Erythroblast (primary cell): Measurements from ENCODE around the gene GTF2F2.

Experiments used
- DNase-seq, 2 experiments: peaks; one replicate each; lab custom pipeline; 2025; lab: John Stamatoyannopoulos, UW
- GATA1 ChIP-seq: IDR thresholded peaks from 2 replicates; pipeline ENCODE4 v1.6.1; 2011; ENCODE audit warnings: low read depth, mild to moderate bottlenecking, control low read depth, low read length, moderate library complexity
- POLR2A ChIP-seq: IDR thresholded peaks from 2 replicates; pipeline ENCODE4 v1.6.1; 2011; ENCODE audit warnings: mild to moderate bottlenecking, low read length

GTF2F2 gene

GRCh38 chr13:45108716-45109101 lies 11.6 kb upstream of the GTF2F2 start:
- TF ChIP-seq POLR2A (no peak), GATA1 (no peak)
- no peak for DNase-seq

GRCh38 chr13:45109102-45109720 lies 11.1 kb upstream of the GTF2F2 start:
- DNase-seq: no peak
- no peak for TF ChIP-seq GATA1
- no peak for TF ChIP-seq POLR2A

GRCh38 chr13:45113233-45114224 lies 6.8 kb upstream of the GTF2F2 start:
- DNase-seq: no peak
- TF ChIP-seq GATA1 (no peak), POLR2A (no peak)

- TF ChIP-seq POLR2A: no peak
- no peak for TF ChIP-seq GATA1
- DNase-seq: peak; percentile 48 to 56
These were observed 780 bp upstream of the GTF2F2 start for GRCh38 chr13:45119469-45119990.

GRCh38 chr13:45120967-45121831 lies 889 bp downstream of the GTF2F2 start:
- no peak for TF ChIP-seq POLR2A
- TF ChIP-seq GATA1: no peak
- peak; percentile 67 to 70 for DNase-seq

- peak; percentile 47 to 80 for DNase-seq
- TF ChIP-seq POLR2A (no peak), GATA1 (no peak)
These were observed 2.6 kb downstream of the GTF2F2 start for GRCh38 chr13:45122941-45123340.

- TF ChIP-seq POLR2A (no peak), GATA1 (no peak)
- DNase-seq: no peak
These were observed 12.2 kb downstream of the GTF2F2 start for GRCh38 chr13:45132369-45133064.

GRCh38 chr13:45133396-45134118 lies 13.2 kb downstream of the GTF2F2 start:
- TF ChIP-seq POLR2A (no peak), GATA1 (no peak)
- DNase-seq: peak; percentile 66 to 75

- TF ChIP-seq POLR2A (no peak), GATA1 (no peak)
- DNase-seq: no peak
These were observed 16.6 kb downstream of the GTF2F2 start for GRCh38 chr13:45136741-45137504.

- no peak for DNase-seq
- TF ChIP-seq POLR2A (no peak), GATA1 (no peak)
These were observed 17.2 kb downstream of the GTF2F2 start for GRCh38 chr13:45137526-45137925.

GRCh38 chr13:45138282-45138681 lies 18.0 kb downstream of the GTF2F2 start:
- TF ChIP-seq GATA1 (no peak), POLR2A (no peak)
- DNase-seq: no peak

GRCh38 chr13:45141369-45141768 lies 21.1 kb downstream of the GTF2F2 start:
- DNase-seq: no peak
- no peak for TF ChIP-seq POLR2A
- TF ChIP-seq GATA1: no peak
